Large intestine (tissue), 1 donor: ENCODE data around the gene CREB3L1. TPM values are rescaled to one million over a fixed set of nuclear protein-coding genes. Genes with fewer than 3 reads are reported as not detected.

Experiments
- polyA plus RNA-seq: library from polyadenylated mRNA; unstranded; fragments of 120-200 nt; gene quantifications from one replicate; pipeline ENCODE4 v1.2.1, GENCODE V29; 2013

Gene CREB3L1
- polyA plus RNA-seq, 1 donor: 40.6 TPM

Other genes with a start within 250 kb of the CREB3L1 start
- gene PHF21A, start 156.2 kb upstream of the CREB3L1 start, polyA plus RNA-seq: 25.6 TPM
- 46.9 TPM for gene DGKZ, start 69.8 kb downstream of the CREB3L1 start, polyA plus RNA-seq
- gene MDK, start 104.0 kb downstream of the CREB3L1 start, polyA plus RNA-seq: 232 TPM
- gene CHRM4, start 114.1 kb downstream of the CREB3L1 start, polyA plus RNA-seq: 7.1 TPM